ENCODE measurements around the gene HS3ST6. TPM values are rescaled to one million over a fixed set of nuclear protein-coding genes. Genes with fewer than 3 reads are reported as not detected.
"Not testable (repeated sequence)": the region's sequence is repeated elsewhere in the genome, so short reads cannot be mapped to it uniquely, and the experiment has no call there.

The HS3ST6 gene
- total RNA-seq, 1 donor from 2014 or later, result not detected

DNA sequence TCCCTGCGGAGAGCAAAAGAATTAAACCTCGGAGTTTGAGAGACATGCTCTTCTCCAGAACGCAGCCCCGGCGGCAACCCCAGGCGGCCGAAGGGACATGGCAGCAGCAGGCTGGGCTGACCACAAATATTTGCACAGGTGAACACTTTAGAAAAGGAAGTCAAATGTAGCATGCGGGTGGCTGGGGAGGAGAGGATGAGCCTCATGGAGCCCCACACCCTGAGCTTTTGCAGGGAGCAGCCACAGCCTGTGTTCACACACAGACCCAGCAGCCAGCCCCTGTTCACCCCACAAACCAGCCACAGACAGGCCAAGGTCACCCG is 17.8 kb downstream of the HS3ST6 start:
- Histone ChIP-seq H3K27ac (ENCODE audit: low read depth, low read length) (no peak overlapping the region), H3K4me1 (ENCODE audit: control insufficient read depth in 3 of 3, insufficient read depth in 3 of 3, low read length in 3 of 3) (no peaks in the 10 kb centered on the region), H3K27me3 (ENCODE audit: control insufficient read depth in 3 of 3, insufficient read depth in 3 of 3, low read length in 3 of 3) (peaks cover 32 to 41% (median 38%) of the 10 kb centered on the region in 3 donors), H3K9ac (ENCODE audit: low read depth in 1 of 3, low read length in 3 of 3) (no peak overlapping the region), H3K9me3 (ENCODE audit: control insufficient read depth in 3 of 3, low read length in 3 of 3) (no peaks in the 10 kb centered on the region), H3K36me3 (ENCODE audit: control insufficient read depth in 3 of 3, insufficient read depth in 3 of 3, low read length in 3 of 3) (no peaks in the 10 kb centered on the region), H3K4me3 (ENCODE audit: low read length in 3 of 3) (no peak overlapping the region)

DNA sequence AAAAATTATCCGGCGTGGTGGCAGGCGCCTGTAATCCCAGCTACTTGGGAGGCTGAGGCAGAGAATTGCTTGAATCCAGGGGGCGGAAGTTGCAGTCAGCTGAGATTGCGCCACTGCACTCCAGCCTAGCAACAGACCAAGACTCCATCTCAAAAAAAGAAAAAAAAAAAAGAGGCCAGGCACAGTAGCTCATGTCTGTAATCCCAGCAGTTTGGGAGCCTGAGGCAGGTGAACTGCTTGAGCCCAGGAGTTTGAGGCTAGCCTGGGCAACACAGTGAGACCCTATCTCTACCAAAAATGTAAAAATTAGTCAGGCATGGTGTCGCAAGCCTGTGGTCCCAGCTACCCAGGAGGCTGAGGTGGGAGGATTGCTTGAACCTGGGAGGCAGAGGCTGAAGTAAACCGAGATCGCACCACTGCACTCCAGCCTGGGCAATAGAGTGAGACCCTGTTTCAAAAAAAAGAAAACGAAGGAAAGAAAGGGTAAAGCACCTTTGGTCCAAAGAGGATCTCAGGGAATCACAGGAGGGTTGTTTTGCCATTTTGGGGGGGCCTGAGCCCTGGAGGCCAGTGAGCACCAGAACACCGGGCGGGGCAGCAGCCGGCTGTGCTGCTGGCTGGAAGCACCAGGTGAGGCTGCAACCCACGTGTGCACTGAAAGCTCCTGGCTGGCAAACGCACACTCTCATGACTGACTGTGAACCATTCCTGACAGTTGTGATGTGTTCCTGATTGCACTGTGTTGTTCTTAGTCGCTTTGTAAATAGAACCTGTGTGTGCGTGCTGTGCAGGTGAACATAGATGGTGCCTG is 18.4 kb downstream of the HS3ST6 start:
- Histone ChIP-seq H3K36me3 (ENCODE audit: control insufficient read depth in 3 of 3, insufficient read depth in 3 of 3, low read length in 3 of 3) (no peaks in the 10 kb centered on the region), H3K27me3 (ENCODE audit: control insufficient read depth in 3 of 3, insufficient read depth in 3 of 3, low read length in 3 of 3) (peaks cover 32 to 41% (median 38%) of the 10 kb centered on the region in 3 donors), H3K4me1 (ENCODE audit: control insufficient read depth in 3 of 3, insufficient read depth in 3 of 3, low read length in 3 of 3) (no peaks in the 10 kb centered on the region), H3K4me3 (ENCODE audit: low read length in 3 of 3) (no peak overlapping the region), H3K27ac (ENCODE audit: low read depth, low read length) (no peak overlapping the region), H3K9me3 (ENCODE audit: control insufficient read depth in 3 of 3, low read length in 3 of 3) (no peaks in the 10 kb centered on the region), H3K9ac (ENCODE audit: low read depth in 1 of 3, low read length in 3 of 3) (no peak overlapping the region)

DNA sequence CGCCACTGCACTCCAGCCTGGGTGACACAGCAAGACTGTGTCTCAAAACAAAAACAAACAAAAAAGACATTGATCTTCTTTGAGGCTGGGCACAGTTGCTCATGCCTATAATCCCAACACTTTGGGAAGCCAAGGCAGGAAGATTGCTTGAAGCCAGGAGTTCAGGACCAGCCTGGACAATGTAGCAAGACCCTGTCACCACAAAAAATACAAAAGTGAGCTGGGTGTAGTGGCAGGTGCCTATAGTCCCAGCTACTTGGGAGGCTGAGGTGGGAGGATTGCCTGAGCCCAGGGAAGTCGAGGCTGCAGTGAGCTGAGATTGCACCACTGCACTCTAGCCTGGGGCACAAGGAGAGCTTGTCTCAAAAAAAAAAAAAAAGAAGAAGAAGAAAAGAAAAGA is 20.5 kb downstream of the HS3ST6 start:
- H3K27me3 ChIP-seq (ENCODE audit: control insufficient read depth in 3 of 3, insufficient read depth in 3 of 3, low read length in 3 of 3), result peaks cover 25 to 26% (median 26%) of the 10 kb centered on the region in 3 donors
- not testable (repeated sequence) for H3K4me1 ChIP-seq (ENCODE audit: control insufficient read depth in 3 of 3, insufficient read depth in 3 of 3, low read length in 3 of 3); H3K9ac ChIP-seq (ENCODE audit: low read depth in 1 of 3, low read length in 3 of 3); H3K27ac ChIP-seq (ENCODE audit: low read depth, low read length); H3K4me3 ChIP-seq (ENCODE audit: low read length in 3 of 3); H3K36me3 ChIP-seq (ENCODE audit: control insufficient read depth in 3 of 3, insufficient read depth in 3 of 3, low read length in 3 of 3); H3K9me3 ChIP-seq (ENCODE audit: control insufficient read depth in 3 of 3, low read length in 3 of 3)

DNA sequence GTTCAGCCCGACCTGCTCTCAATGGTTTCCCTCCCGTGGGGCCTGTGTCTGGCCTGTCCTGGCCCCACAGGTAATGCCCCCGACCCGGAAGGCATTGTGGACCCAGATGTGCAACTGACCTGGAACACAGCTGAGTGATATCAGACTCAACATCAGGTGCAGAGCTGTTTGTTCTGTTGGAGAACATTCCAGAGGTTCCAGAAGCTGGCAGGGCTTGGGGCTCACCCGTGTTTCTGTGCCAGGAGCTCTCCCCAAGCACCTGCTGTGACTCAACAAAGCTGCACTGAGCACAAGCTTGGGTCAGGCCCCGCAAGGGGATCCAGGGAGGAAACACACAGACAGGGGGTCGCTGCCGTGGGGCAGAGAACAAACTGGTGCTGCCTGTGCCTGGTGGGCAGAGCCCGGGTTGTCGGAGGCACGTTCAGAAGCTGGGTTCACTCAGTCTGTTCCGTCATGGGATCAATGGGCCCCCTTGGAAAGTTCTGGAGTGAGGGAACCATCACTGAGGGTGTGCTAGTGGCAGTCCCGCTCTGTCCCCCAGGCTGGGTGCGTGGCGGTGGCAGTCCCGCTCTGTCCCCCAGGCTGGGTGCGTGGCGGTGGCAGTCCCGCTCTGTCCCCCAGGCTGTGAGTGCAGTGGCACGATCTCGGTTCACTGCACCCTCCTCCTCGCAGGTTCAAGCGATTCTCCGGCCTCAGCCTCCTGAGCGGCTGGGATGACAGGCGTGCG is 22.1 kb downstream of the HS3ST6 start:
- no peaks in the 10 kb centered on the region for H3K9me3 ChIP-seq (ENCODE audit: control insufficient read depth in 3 of 3, low read length in 3 of 3)
- no peak overlapping the region for H3K9ac ChIP-seq (ENCODE audit: low read depth in 1 of 3, low read length in 3 of 3)
- H3K4me1 ChIP-seq (ENCODE audit: control insufficient read depth in 3 of 3, insufficient read depth in 3 of 3, low read length in 3 of 3), result no peaks in the 10 kb centered on the region
- peaks cover 21 to 27% (median 25%) of the 10 kb centered on the region in 3 donors for H3K27me3 ChIP-seq (ENCODE audit: control insufficient read depth in 3 of 3, insufficient read depth in 3 of 3, low read length in 3 of 3)
- H3K4me3 ChIP-seq (ENCODE audit: low read length in 3 of 3), result no peak overlapping the region
- no peaks in the 10 kb centered on the region for H3K36me3 ChIP-seq (ENCODE audit: control insufficient read depth in 3 of 3, insufficient read depth in 3 of 3, low read length in 3 of 3)
- H3K27ac ChIP-seq (ENCODE audit: low read depth, low read length), result no peak overlapping the region

DNA sequence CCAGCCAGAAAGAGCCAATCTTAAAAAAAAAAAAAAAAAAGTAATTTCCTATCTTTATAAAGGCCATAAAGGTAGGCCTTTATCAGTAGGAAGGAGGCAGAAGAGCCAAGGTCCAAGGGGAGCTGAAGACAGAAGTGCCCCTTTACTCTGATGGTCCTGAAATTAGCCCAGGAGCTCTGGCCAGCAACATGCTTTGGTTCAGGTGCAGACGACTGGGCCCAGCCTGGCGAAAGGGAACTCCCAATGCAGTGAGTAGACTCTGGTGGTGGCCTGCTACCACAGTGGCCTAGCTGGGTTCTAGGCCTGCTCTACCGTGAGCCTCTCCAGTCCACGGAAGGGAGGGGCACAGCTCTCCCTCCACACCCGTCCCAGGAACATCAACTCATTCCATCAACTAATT is 23.1 kb downstream of the HS3ST6 start:
- no peak overlapping the region for H3K27ac ChIP-seq (ENCODE audit: low read depth, low read length)
- no peak overlapping the region for H3K9ac ChIP-seq (ENCODE audit: low read depth in 1 of 3, low read length in 3 of 3)
- H3K4me1 ChIP-seq (ENCODE audit: control insufficient read depth in 3 of 3, insufficient read depth in 3 of 3, low read length in 3 of 3), result no peaks in the 10 kb centered on the region
- H3K27me3 ChIP-seq (ENCODE audit: control insufficient read depth in 3 of 3, insufficient read depth in 3 of 3, low read length in 3 of 3), result peaks cover 19 to 30% (median 23%) of the 10 kb centered on the region in 3 donors
- H3K4me3 ChIP-seq (ENCODE audit: low read length in 3 of 3), result no peak overlapping the region
- no peaks in the 10 kb centered on the region for H3K9me3 ChIP-seq (ENCODE audit: control insufficient read depth in 3 of 3, low read length in 3 of 3)
- no peaks in the 10 kb centered on the region for H3K36me3 ChIP-seq (ENCODE audit: control insufficient read depth in 3 of 3, insufficient read depth in 3 of 3, low read length in 3 of 3)

DNA sequence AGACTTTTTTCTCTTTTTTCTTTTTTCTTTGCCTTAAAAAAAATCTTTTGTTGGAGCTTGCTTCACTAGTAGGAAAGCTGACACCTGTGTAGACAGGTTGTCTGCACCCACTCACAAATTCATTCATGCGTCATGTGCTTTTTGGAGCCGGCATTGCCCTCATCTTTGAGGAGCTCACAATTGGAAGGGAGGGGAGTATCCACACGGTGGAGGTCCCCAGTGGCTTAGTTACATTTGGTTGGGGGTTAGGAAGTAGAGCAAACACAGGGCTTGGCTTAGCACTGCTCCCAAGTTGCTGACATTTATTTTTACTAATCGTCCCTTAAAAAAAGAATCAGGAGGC is 27.5 kb downstream of the HS3ST6 start:
- Histone ChIP-seq H3K4me1 (ENCODE audit: control insufficient read depth in 3 of 3, insufficient read depth in 3 of 3, low read length in 3 of 3) (no peaks in the 10 kb centered on the region), H3K9me3 (ENCODE audit: control insufficient read depth in 3 of 3, low read length in 3 of 3) (no peaks in the 10 kb centered on the region), H3K27me3 (ENCODE audit: control insufficient read depth in 3 of 3, insufficient read depth in 3 of 3, low read length in 3 of 3) (peaks cover 5 to 17% (median 11%) of the 10 kb centered on the region in 3 donors), H3K36me3 (ENCODE audit: control insufficient read depth in 3 of 3, insufficient read depth in 3 of 3, low read length in 3 of 3) (no peaks in the 10 kb centered on the region), H3K9ac (ENCODE audit: low read depth in 1 of 3, low read length in 3 of 3) (no peak overlapping the region), H3K4me3 (ENCODE audit: low read length in 3 of 3) (no peak overlapping the region), H3K27ac (ENCODE audit: low read depth, low read length) (no peak overlapping the region)

DNA sequence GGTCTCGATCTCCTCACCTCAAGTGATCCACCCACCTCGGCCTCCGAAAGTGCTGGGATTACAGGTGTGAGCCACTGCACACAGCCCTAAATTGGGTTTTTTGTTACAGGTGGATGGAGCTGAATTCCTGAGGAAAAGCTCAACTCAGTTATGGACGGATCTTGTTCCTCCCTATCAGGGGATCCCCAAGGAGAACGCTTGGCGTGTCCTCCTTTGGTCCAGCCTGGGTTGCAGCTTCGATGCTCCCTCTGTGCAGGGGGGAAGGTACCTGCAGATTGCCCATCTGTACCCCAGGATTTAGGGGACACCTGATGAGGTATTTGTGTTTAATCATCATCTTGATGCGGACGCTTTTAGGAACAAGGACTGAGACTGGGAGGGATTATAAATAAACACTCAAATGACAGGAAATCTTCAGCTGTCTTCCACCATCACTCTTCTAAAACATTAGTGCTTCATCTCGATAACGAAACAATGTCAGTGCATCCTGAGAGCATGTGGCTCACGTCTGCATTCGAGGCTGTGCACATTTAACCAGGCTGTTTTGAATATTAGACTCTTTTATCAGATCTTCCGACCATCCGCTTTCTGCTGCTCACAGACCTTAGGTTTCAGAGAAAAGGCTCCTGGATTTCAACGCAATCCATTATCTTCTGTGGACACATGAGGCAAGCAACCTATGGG is 28.0 kb downstream of the HS3ST6 start:
- no peaks in the 10 kb centered on the region for H3K36me3 ChIP-seq (ENCODE audit: control insufficient read depth in 3 of 3, insufficient read depth in 3 of 3, low read length in 3 of 3)
- peaks cover 5 to 19% (median 10%) of the 10 kb centered on the region in 3 donors for H3K27me3 ChIP-seq (ENCODE audit: control insufficient read depth in 3 of 3, insufficient read depth in 3 of 3, low read length in 3 of 3)
- H3K9ac ChIP-seq (ENCODE audit: low read depth in 1 of 3, low read length in 3 of 3), result no peak overlapping the region
- no peak overlapping the region for H3K4me3 ChIP-seq (ENCODE audit: low read length in 3 of 3)
- no peak overlapping the region for H3K27ac ChIP-seq (ENCODE audit: low read depth, low read length)
- no peaks in the 10 kb centered on the region for H3K9me3 ChIP-seq (ENCODE audit: control insufficient read depth in 3 of 3, low read length in 3 of 3)
- no peaks in the 10 kb centered on the region for H3K4me1 ChIP-seq (ENCODE audit: control insufficient read depth in 3 of 3, insufficient read depth in 3 of 3, low read length in 3 of 3)

DNA sequence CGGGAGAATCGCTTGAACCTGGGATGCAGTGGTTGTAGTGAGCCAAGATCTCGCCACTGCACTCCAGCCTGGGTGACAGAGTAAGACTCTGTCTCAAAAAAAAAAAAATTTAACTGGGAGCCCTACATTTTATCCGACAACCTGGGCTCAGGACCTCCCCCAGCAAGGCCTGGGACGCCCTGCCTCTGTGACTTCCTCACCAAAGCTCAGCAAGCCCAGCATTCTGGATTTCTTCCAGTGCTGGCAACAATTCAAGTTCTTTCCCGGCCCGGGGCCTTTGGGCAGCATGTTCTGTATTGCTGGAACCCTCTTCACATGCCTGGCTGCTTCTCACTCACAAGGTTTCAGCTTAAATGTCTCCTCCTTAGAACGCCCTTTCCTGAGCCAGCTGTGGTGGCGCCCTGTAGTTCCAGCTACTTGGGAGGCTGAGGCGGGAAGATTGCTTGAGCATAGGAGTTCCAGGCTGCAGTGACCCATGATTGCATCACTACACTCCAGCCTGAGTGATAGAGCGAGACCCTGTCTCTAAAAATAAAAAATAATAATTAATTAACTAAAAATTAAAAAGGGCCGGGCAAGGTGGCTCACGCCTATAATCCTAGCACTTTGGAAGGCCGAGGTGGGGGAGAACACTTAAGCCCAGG is 30.4 kb downstream of the HS3ST6 start:
- Histone ChIP-seq H3K27me3 (ENCODE audit: control insufficient read depth in 3 of 3, insufficient read depth in 3 of 3, low read length in 3 of 3) (peaks cover 5 to 20% (median 12%) of the 10 kb centered on the region in 3 donors), H3K4me3 (ENCODE audit: low read length in 3 of 3) (no peak overlapping the region), H3K4me1 (ENCODE audit: control insufficient read depth in 3 of 3, insufficient read depth in 3 of 3, low read length in 3 of 3) (no peaks in the 10 kb centered on the region), H3K27ac (ENCODE audit: low read depth, low read length) (no peak overlapping the region), H3K36me3 (ENCODE audit: control insufficient read depth in 3 of 3, insufficient read depth in 3 of 3, low read length in 3 of 3) (no peaks in the 10 kb centered on the region), H3K9me3 (ENCODE audit: control insufficient read depth in 3 of 3, low read length in 3 of 3) (no peaks in the 10 kb centered on the region), H3K9ac (ENCODE audit: low read depth in 1 of 3, low read length in 3 of 3) (no peak overlapping the region)

DNA sequence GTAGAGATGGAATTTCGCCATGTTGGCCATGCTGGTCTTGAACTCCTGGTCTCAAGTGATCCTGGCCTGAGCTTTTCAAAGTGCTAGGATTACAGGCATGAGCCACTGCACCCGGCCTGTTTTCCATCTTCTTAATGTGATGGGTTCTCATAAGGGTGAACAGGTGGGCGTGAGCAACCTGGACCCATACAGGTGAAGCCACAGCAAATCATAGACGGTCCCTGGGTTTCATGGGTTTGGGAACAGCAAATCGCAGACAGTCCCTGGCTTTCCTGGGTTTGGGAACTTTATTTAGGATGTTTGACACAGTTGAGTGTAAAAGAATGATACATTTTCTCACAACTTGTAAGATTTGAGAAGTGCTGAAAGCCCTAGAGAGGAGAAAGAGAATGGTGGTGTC is 33.3 kb downstream of the HS3ST6 start:
- Histone ChIP-seq H3K9me3 (ENCODE audit: control insufficient read depth in 3 of 3, low read length in 3 of 3) (no peaks in the 10 kb centered on the region), H3K9ac (ENCODE audit: low read depth in 1 of 3, low read length in 3 of 3) (no peak overlapping the region), H3K36me3 (ENCODE audit: control insufficient read depth in 3 of 3, insufficient read depth in 3 of 3, low read length in 3 of 3) (no peaks in the 10 kb centered on the region), H3K4me1 (ENCODE audit: control insufficient read depth in 3 of 3, insufficient read depth in 3 of 3, low read length in 3 of 3) (no peaks in the 10 kb centered on the region), H3K27me3 (ENCODE audit: control insufficient read depth in 3 of 3, insufficient read depth in 3 of 3, low read length in 3 of 3) (peaks cover 8 to 11% (median 9%) of the 10 kb centered on the region in 3 donors), H3K4me3 (ENCODE audit: low read length in 3 of 3) (no peak overlapping the region), H3K27ac (ENCODE audit: low read depth, low read length) (no peak overlapping the region)
